Gastrocnemius medialis (tissue), 4 donors: ENCODE results near the gene SYNJ2BP. TPM values are rescaled to one million over a fixed set of nuclear protein-coding genes. Genes with fewer than 3 reads are reported as not detected.

Source experiments
- ATAC-seq, 2 donors: fragments of 150-250 bp; one replicate each; pipeline ENCODE4 v1.9.1; 2016
- DNase-seq, 2 donors: peaks; one replicate each; pipeline ENCODE4 v3.0.0-alpha.2; 2019
- H3K27ac ChIP-seq, 4 donors: fragments of 200-600 bp; sonication (generic); 1 replicate in 1 of 4; 2 replicates in 3 of 4; pipeline ENCODE4 v1.5.1; 2016 to 2018; ENCODE audit warnings: mild to moderate bottlenecking in 2 of 4, moderate library complexity in 1 of 4
- H3K27me3 ChIP-seq, 3 donors: fragments of 200-600 bp; sonication (generic) in 2 of 3; 1 replicate in 1 of 3; 2 replicates in 2 of 3; pipeline versions ENCODE4 v1.5.1 to v1.6.0; 2016 to 2019; ENCODE audit warnings: mild to moderate bottlenecking in 1 of 3, moderate library complexity in 1 of 3
- H3K36me3 ChIP-seq, 2 donors: fragments of 200-600 bp; sonication (generic) in 1 of 2; one replicate each; pipeline ENCODE4 v1.5.1; 2017 to 2018
- H3K4me1 ChIP-seq, 2 donors: fragments of 200-600 bp; sonication (generic) in 1 of 2; one replicate each; pipeline ENCODE4 v1.5.1; 2016 to 2017; ENCODE audit warnings: mild to moderate bottlenecking in 2 of 2
- H3K4me3 ChIP-seq, 4 donors: fragments of 200-600 bp; sonication (generic) in 3 of 4; 1 replicate in 1 of 4; 2 replicates in 3 of 4; pipeline ENCODE4 v1.5.1; 2016 to 2019; ENCODE audit warnings: mild to moderate bottlenecking in 2 of 4
- H3K9me3 ChIP-seq, 3 donors: fragments of 200-600 bp; sonication (generic) in 2 of 3; 1 replicate in 1 of 3; 2 replicates in 2 of 3; pipeline ENCODE4 v1.5.1; 2016 to 2019
- CTCF ChIP-seq, 5 experiments: fragments of 450-650 bp in 3 of 5; fragments of 200-600 bp in 2 of 5; sonication (generic) in 2 of 5; IDR thresholded peaks in 4 of 5; conservative IDR thresholded peaks in 1 of 5; 1 replicate in 4 of 5; 2 replicates in 1 of 5; pipeline ENCODE4 v1.5.1; 2016 to 2019; ENCODE audit warnings: antibody characterized with exemption in 5 of 5, mild to moderate bottlenecking in 3 of 5, moderate library complexity in 3 of 5
- POLR2A ChIP-seq, 2 donors: fragments of 450-650 bp; IDR thresholded peaks; one replicate each; pipeline ENCODE4 v1.6.1; 2017; ENCODE audit warnings: antibody characterized with exemption in 2 of 2, mild to moderate bottlenecking in 2 of 2, moderate library complexity in 2 of 2
- in situ Hi-C, 4 donors: fragments of 200-750 bp; cut with MboI; loops; one replicate each; pipeline versions ENCODE4 v1.15.0 to v1.8.0; 2017; ENCODE audit warnings: low sequenced_read_pairs in 4 of 4
- intact Hi-C: fragments of 100-400 bp; cut with DNase I; formaldehyde crosslinking; loops from one replicate; pipeline ENCODE4 v1.15.1; 2023; ENCODE audit warnings: low total_unique reads
- total RNA-seq, 4 donors: library from RNA; depleted of rRNA; stranded (reverse); fragments of >200 nt; gene quantifications; one replicate each; pipeline versions ENCODE4 v1.1.0 to v1.2.3, GENCODE V29; 2016

Gene SYNJ2BP
- total RNA-seq, 4 donors from 2014 or later, result 21.2 to 34.1 (median 27.1) TPM

- no peaks in the 10 kb centered on the region for H3K36me3 ChIP-seq
These were observed 36.1 kb downstream of the SYNJ2BP start for GRCh38 chr14:70380824-70381223.

GRCh38 chr14:70378696-70379095 is 38.2 kb downstream of the SYNJ2BP start:
- DNase-seq (no peak), ATAC-seq (no peak)
- Histone ChIP-seq H3K27ac (no peak overlapping the region), H3K27me3 (no peaks in the 10 kb centered on the region), H3K9me3 (no peaks in the 10 kb centered on the region), H3K36me3 (peaks cover 0 to 10% of the 10 kb centered on the region in 2 donors), H3K4me1 (no peaks in the 10 kb centered on the region), H3K4me3 (no peak overlapping the region)
- TF ChIP-seq POLR2A (IDR thresholded peaks at IDR 0.05), result no peak
- TF ChIP-seq CTCF (IDR thresholded peaks at IDR 0.05 in 4 of 5, conservative IDR thresholded peaks at IDR 0.05 in 1 of 5), result no peak
- in situ Hi-C loops (no loop called here), intact Hi-C loops (no loop called here)

More at GRCh38 chr14:70380824-70381223, 36.1 kb downstream of the SYNJ2BP start:
- no peak overlapping the region for H3K4me3 ChIP-seq
- in situ Hi-C loops, result no loop called here
- TF ChIP-seq POLR2A (IDR thresholded peaks at IDR 0.05) (no peak), CTCF (IDR thresholded peaks at IDR 0.05 in 4 of 5, conservative IDR thresholded peaks at IDR 0.05 in 1 of 5) (no peak)
- no peak for ATAC-seq
- H3K27me3 ChIP-seq, result no peaks in the 10 kb centered on the region
- H3K27ac ChIP-seq, result no peak overlapping the region
- intact Hi-C loops, result no loop called here
- no peaks in the 10 kb centered on the region for H3K9me3 ChIP-seq
- DNase-seq, result no peak
- H3K4me1 ChIP-seq, result no peaks in the 10 kb centered on the region

Other genes with a start within 250 kb of the SYNJ2BP start
- gene SLC8A3, start 228.1 kb downstream of the SYNJ2BP start, total RNA-seq, result 10 to 100 TPM in 3 of 4 donors, 1 to 10 TPM in 1; 8.5 to 14.1 (median 12.6) TPM
- gene COX16, start 57.4 kb downstream of the SYNJ2BP start, total RNA-seq, result 10 to 100 TPM; 16.8 to 38.6 (median 26.7) TPM
- gene ADAM21, start 35.1 kb upstream of the SYNJ2BP start, total RNA-seq, result under 1 TPM in 1 of 4 donors, not detected in 3; 0.24 TPM
- gene ADAM20, start 117.9 kb upstream of the SYNJ2BP start, total RNA-seq, result 1 to 10 TPM in 1 of 4 donors, under 1 TPM in 1, not detected in 2; 0.09 to 4.5 TPM
- 10 to 100 TPM; 13.9 to 25.0 (median 20.2) TPM for gene MED6, start 183.6 kb upstream of the SYNJ2BP start, total RNA-seq
- 10 to 100 TPM in 1 of 4 donors, 1 to 10 TPM in 3; 4.4 to 10.8 (median 9.1) TPM for gene TTC9, start 224.8 kb upstream of the SYNJ2BP start, total RNA-seq